ENCODE measurements around the gene LEMD1.

Gene LEMD1

GRCh38 chr1:205339197-205339702 is 82.6 kb downstream of the LEMD1 start:
- in situ Hi-C loops (cut with HindIII; ENCODE audit: low sequenced_read_pairs), result loop anchor here (5.0 kb wide), 1 partner anchor 62 kb away; no protein-coding TSS in a partner anchor

GRCh38 chr1:205338011-205338410 is 83.8 kb downstream of the LEMD1 start:
- in situ Hi-C loops (cut with HindIII; ENCODE audit: low sequenced_read_pairs), result loop anchor here (5.0 kb wide), 1 partner anchor 61 kb away; no protein-coding TSS in a partner anchor

GRCh38 chr1:205337481-205337880 is 84.4 kb downstream of the LEMD1 start:
- in situ Hi-C loops (cut with HindIII; ENCODE audit: low sequenced_read_pairs), result loop anchor here (5.0 kb wide), 1 partner anchor 60 kb away; no protein-coding TSS in a partner anchor

- in situ Hi-C loops (cut with HindIII; ENCODE audit: low sequenced_read_pairs), result loop anchor here (5.0 kb wide), 1 partner anchor 58 kb away; no protein-coding TSS in a partner anchor
Observed at GRCh38 chr1:205335692-205336091, 86.2 kb downstream of the LEMD1 start.

GRCh38 chr1:205332015-205332791 is 89.7 kb downstream of the LEMD1 start:
- in situ Hi-C loops (cut with HindIII; ENCODE audit: low sequenced_read_pairs), result no loop called here

Data from endothelial cell of hepatic sinusoid (primary cell).